K562 (cell line): Measurements from ENCODE around the gene DNMT1. TPM values are rescaled to one million over a fixed set of nuclear protein-coding genes. Genes with fewer than 3 reads are reported as not detected.

ENCODE experiments used
- ATAC-seq: fragments of 200-7000 bp; cut with Tn5 transposase; 3 replicates; pipeline ENCODE4 v1.9.1; 2020; ENCODE audit warnings: moderate library complexity
- BruUV-seq: library from RNA; stranded (reverse); fragments of 400-500 nt; replicated peaks from 2 replicates; lab custom pipeline; 2021; lab: Mats Ljungman, UMichigan
- CTCF ChIA-PET: fragments of 300-600 bp; formaldehyde crosslinking; extraction: SDS; loops from one replicate; lab custom pipeline; 2021; ENCODE audit warnings: low intra/inter-chr PET ratio; lab: Yijun Ruan, JAX
- POLR2A ChIA-PET: fragments of 300-600, 350-650 bp; sonication (Branson Sonifier 250); formaldehyde crosslinking; extraction: SDS; loops from one replicate; lab custom pipeline; 2021; ENCODE audit warnings: antibody characterized with exemption, inconsistent platforms; lab: Yijun Ruan, JAX
- DNase-seq, 4 experiments: peaks; one replicate each; pipeline versions ENCODE4 v3.0.0 to v3.0.0-alpha.2; 2011 to 2018; ENCODE audit warnings: low spot score in 3 of 4, mixed read lengths in 3 of 4; ENCODE audit errors: extremely low read depth in 1 of 4
- FAIRE-seq: peaks from 2 replicates; lab custom pipeline; 2011; peaks lifted over from hg19 to GRCh38; lab: Jason Lieb, UNC
- H2AFZ ChIP-seq: 2 replicates; pipeline ENCODE4 v1.6.0; 2011; ENCODE audit warnings: low read depth, low read length, control low read depth, inconsistent platforms
- H3K27ac ChIP-seq: fragments of 200-600 bp; 3 replicates; pipeline ENCODE4 v1.8.0; 2011; ENCODE audit warnings: low read depth, mild to moderate bottlenecking, control low read depth, inconsistent platforms, low read length, moderate library complexity, mixed read lengths; ENCODE audit errors: extremely low read depth
- H3K27me3 ChIP-seq, 2 experiments: fragments of 300-600 bp in 1 of 2; 2 replicates in 1 of 2; 3 replicates in 1 of 2; pipeline versions ENCODE4 v1.6.0 to v1.8.0; 2011; ENCODE audit warnings: inconsistent platforms in 2 of 2, low read length in 2 of 2, mild to moderate bottlenecking in 1 of 2, mixed read lengths in 1 of 2, moderate library complexity in 1 of 2; ENCODE audit not compliant: control insufficient read depth in 2 of 2, insufficient read depth in 2 of 2
- H3K36me3 ChIP-seq: fragments of 300-600 bp; 3 replicates; pipeline ENCODE4 v1.8.0; 2011; ENCODE audit warnings: mild to moderate bottlenecking, low read length, inconsistent platforms; ENCODE audit not compliant: control insufficient read depth, insufficient read depth
- H3K4me1 ChIP-seq, 2 experiments: fragments of 200-600 bp in 1 of 2; replicated peaks in 1 of 2; 2 replicates in 1 of 2; 3 replicates in 1 of 2; pipeline versions ENCODE4 v1.5.1 to v1.8.0; 2011; ENCODE audit warnings: inconsistent platforms in 2 of 2, low read length in 2 of 2, mild to moderate bottlenecking in 1 of 2, mixed read lengths in 1 of 2, moderate library complexity in 1 of 2; ENCODE audit not compliant: control insufficient read depth in 2 of 2, insufficient read depth in 2 of 2
- H3K4me2 ChIP-seq: 2 replicates; pipeline ENCODE4 v1.6.1; 2011; ENCODE audit warnings: low read length, control low read depth, inconsistent platforms, mixed read lengths; ENCODE audit not compliant: insufficient read depth
- H3K4me3 ChIP-seq: fragments of 200-600 bp; sonication (generic), shearing (Covaris generic); 2 replicates; pipeline ENCODE4 v1.5.1; 2016; ENCODE audit warnings: control low read depth, inconsistent platforms
- H3K79me2 ChIP-seq: fragments of 200-600 bp; 3 replicates; pipeline ENCODE4 v1.8.0; 2011; ENCODE audit warnings: low read length, inconsistent platforms; ENCODE audit not compliant: control insufficient read depth, insufficient read depth
- H3K9ac ChIP-seq, 2 experiments: 2 replicates each; pipeline versions ENCODE4 v1.6.0 to v1.6.1; 2011; ENCODE audit warnings: low read depth in 2 of 2, low read length in 2 of 2, control low read depth in 1 of 2, inconsistent platforms in 1 of 2, mild to moderate bottlenecking in 1 of 2, mixed read lengths in 1 of 2; ENCODE audit not compliant: insufficient read depth in 1 of 2
- H3K9me1 ChIP-seq: one replicate; pipeline ENCODE4 v1.6.0; 2011; ENCODE audit warnings: inconsistent platforms, mild to moderate bottlenecking, low read length, moderate library complexity; ENCODE audit not compliant: control insufficient read depth, insufficient read depth
- H3K9me3 ChIP-seq: replicated peaks from 2 replicates; pipeline ENCODE4 v1.5.1; 2011; ENCODE audit warnings: low read depth, low read length, inconsistent platforms; ENCODE audit not compliant: control insufficient read depth, insufficient read depth
- H4K20me1 ChIP-seq: replicated peaks from 2 replicates; pipeline ENCODE4 v1.6.1; 2011; ENCODE audit warnings: low read length, inconsistent platforms, mixed read lengths; ENCODE audit not compliant: control insufficient read depth, insufficient read depth
- ASH1L ChIP-seq: fragments of 450-650 bp; IDR thresholded peaks from 2 replicates; pipeline ENCODE4 v1.6.1; 2018; ENCODE audit warnings: borderline replicate concordance, mild to moderate bottlenecking, low read depth; ENCODE audit not compliant: partially characterized antibody
- CCAR2 ChIP-seq: fragments of 200-400 bp; formaldehyde crosslinking; IDR thresholded peaks from 2 replicates; pipeline ENCODE4 v1.6.1; 2017; ENCODE audit warnings: mild to moderate bottlenecking, low read depth, low read length
- COPS2 ChIP-seq: fragments of 450-650 bp; conservative IDR thresholded peaks from 2 replicates; pipeline ENCODE4 v1.6.1; 2016; ENCODE audit warnings: mild to moderate bottlenecking, moderate library complexity
- GABPB1 ChIP-seq: sonication (generic); formaldehyde crosslinking; IDR thresholded peaks from 2 replicates; pipeline ENCODE4 v1.8.0; 2022; ENCODE audit warnings: mild to moderate bottlenecking, missing genetic modification reagents
- HNRNPK ChIP-seq: fragments of 200-400 bp; formaldehyde crosslinking; IDR thresholded peaks from one replicate; pipeline ENCODE4 v1.6.1; 2018; ENCODE audit warnings: mild to moderate bottlenecking, low read depth, low read length; ENCODE audit not compliant: poor library complexity, severe bottlenecking
- HSF4 ChIP-seq: fragments of 250-450 bp; sonication (Bioruptor Pico); IDR thresholded peaks from 2 replicates; pipeline ENCODE4 v2.1.2; 2022; ENCODE audit warnings: mild to moderate bottlenecking, moderate library complexity, borderline replicate concordance
- JUND ChIP-seq, 2 experiments: IDR thresholded peaks; 2 replicates in 1 of 2; 3 replicates in 1 of 2; pipeline ENCODE4 v1.6.1; 2011; ENCODE audit warnings: borderline replicate concordance in 2 of 2, low read depth in 2 of 2, low read length in 2 of 2, improper control_type of control experiment in 1 of 2, missing biosample characterization in 1 of 2, missing genetic modification characterization in 1 of 2, missing genetic modification reagents in 1 of 2
- KAT8 ChIP-seq: fragments of 450-650 bp; IDR thresholded peaks from 2 replicates; pipeline ENCODE4 v1.6.1; 2016; ENCODE audit warnings: low read depth, mild to moderate bottlenecking
- MBD2 ChIP-seq: sonication (generic); IDR thresholded peaks from 2 replicates; pipeline ENCODE4 v1.6.1; 2016; ENCODE audit warnings: low read depth, borderline replicate concordance
- MECOM ChIP-seq: fragments of 250-450 bp; sonication (Bioruptor Pico); IDR thresholded peaks from 2 replicates; pipeline ENCODE4 v1.8.0; 2022; ENCODE audit warnings: inconsistent platforms
- MXI1 ChIP-seq: IDR thresholded peaks from 2 replicates; pipeline ENCODE4 v1.6.1; 2011; ENCODE audit warnings: low read depth, mild to moderate bottlenecking, improper control_type of control experiment, low read length
- MYNN ChIP-seq, 2 experiments: sonication (generic); formaldehyde crosslinking in 1 of 2; IDR thresholded peaks; 2 replicates each; pipeline versions ENCODE4 v1.5.0 to v1.6.1; 2016 to 2020; ENCODE audit warnings: antibody characterized with exemption in 1 of 2, missing genetic modification reagents in 1 of 2
- NELFE ChIP-seq: IDR thresholded peaks from 2 replicates; pipeline ENCODE4 v1.6.1; 2011; ENCODE audit warnings: mild to moderate bottlenecking; ENCODE audit not compliant: insufficient read depth, insufficient read length
- PML ChIP-seq: IDR thresholded peaks from 2 replicates; pipeline ENCODE4 v1.6.1; 2012; ENCODE audit warnings: low read length, inconsistent platforms
- POLR2AphosphoS5 ChIP-seq: IDR thresholded peaks from 2 replicates; pipeline ENCODE4 v1.6.1; 2011; ENCODE audit warnings: mild to moderate bottlenecking, low read depth, low read length, moderate library complexity; ENCODE audit not compliant: control insufficient read depth, insufficient read depth
- SREBF1 ChIP-seq: fragments of 150-350 bp; IDR thresholded peaks from 2 replicates; pipeline ENCODE4 v1.6.1; 2014; ENCODE audit warnings: antibody characterized with exemption, low read depth, low read length, borderline replicate concordance
- SRSF3 ChIP-seq: fragments of 200-400 bp; formaldehyde crosslinking; IDR thresholded peaks from 2 replicates; pipeline ENCODE4 v1.6.1; 2016; ENCODE audit warnings: mild to moderate bottlenecking, low read length, moderate library complexity; ENCODE audit not compliant: insufficient read depth
- SUPT5H ChIP-seq: fragments of 450-650 bp; IDR thresholded peaks from 2 replicates; pipeline ENCODE4 v1.6.1; 2016
- ZNF431 ChIP-seq: sonication (generic); formaldehyde crosslinking; IDR thresholded peaks from 2 replicates; pipeline ENCODE4 v1.8.0; 2022; ENCODE audit warnings: mild to moderate bottlenecking, missing genetic modification reagents
- WGBS: fragments of 100-300 bp; shearing (Covaris generic); methylation state at CpG from one replicate; pipeline ENCODE4 v1.1.6; 2016; ENCODE audit warnings: low coverage, mixed read lengths; ENCODE audit not compliant: insufficient coverage; ENCODE audit errors: missing lambda C conversion rate; 5-methylcytosine and 5-hydroxymethylcytosine counted together
- in situ Hi-C: fragments of 300-500 bp; cut with MboI; formaldehyde crosslinking; loops from 4 replicates; pipeline ENCODE4 v1.15.0; 2018; ENCODE audit warnings: inconsistent platforms, mixed read lengths
- intact Hi-C: fragments of 100-400 bp; cut with micrococcal nuclease; formaldehyde crosslinking; loops from 2 replicates; pipeline ENCODE4 v1.14.2; 2022
- polyA plus RNA-seq, 8 experiments: library from polyadenylated mRNA; depleted of rRNA in 4 of 8; stranded (reverse) in 5 of 8; unstranded in 3 of 8; fragments of >200 nt; fragmentation: Nextera tagmentation in 2 of 8; fragmentation: Illumina TruSeq in 1 of 8; extraction: Ambion mirVana in 2 of 8; extraction: Trizol in 1 of 8; gene quantifications; 2 replicates each; pipeline versions ENCODE4 v1.2.1 to v1.2.3, GENCODE V29; 2011 to 2014; ENCODE audit warnings: inconsistent platforms in 1 of 8, missing spikeins in 1 of 8
- total RNA-seq, 7 experiments: library from RNA; depleted of rRNA in 6 of 7; stranded (reverse); fragments of >200 nt in 6 of 7; fragmentation: Illumina TruSeq in 2 of 7; extraction: Trizol in 2 of 7; gene quantifications; 2 replicates each; pipeline versions ENCODE4 v1.2.1 to v1.2.3, GENCODE V29; 2011 to 2021; ENCODE audit warnings: low replicate concordance in 1 of 7
- TF ChIP-seq, protein P1 (sequence below): sonication (generic); formaldehyde crosslinking; IDR thresholded peaks from 2 replicates; pipeline ENCODE4 v1.8.1; 2023; ENCODE audit warnings: mild to moderate bottlenecking, missing genetic modification reagents

DNMT1 gene
- total and polyA plus RNA-seq, 9 of the 15 experiments (the other 6 are each of a cell fraction or from before 2014, with no cell fraction given): 80.1 to 271 (median 121) TPM

DNA sequence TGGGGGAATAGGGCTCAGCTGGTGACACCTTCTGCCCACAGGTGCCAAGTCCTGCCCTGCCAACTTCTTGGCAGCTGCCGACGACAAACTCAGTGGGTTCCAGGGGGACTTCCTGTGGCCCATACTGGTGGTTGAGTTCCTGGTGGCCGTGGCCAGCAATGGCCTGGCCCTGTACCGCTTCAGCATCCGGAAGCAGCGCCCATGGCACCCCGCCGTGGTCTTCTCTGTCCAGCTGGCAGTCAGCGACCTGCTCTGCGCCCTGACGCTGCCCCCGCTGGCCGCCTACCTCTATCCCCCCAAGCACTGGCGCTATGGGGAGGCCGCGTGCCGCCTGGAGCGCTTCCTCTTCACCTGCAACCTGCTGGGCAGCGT, 81.2 kb downstream of the DNMT1 start:
- no peak overlapping the region for H3K4me3 ChIP-seq
- in situ Hi-C loops: no loop called here
- H3K9me1 ChIP-seq: no peaks in the 10 kb centered on the region
- peak in 2 of 4 experiments; percentile 20 to 30 for DNase-seq
- no peak overlapping the region; a peak in 1 of 4 replicates for H3K9ac ChIP-seq
- H2AFZ ChIP-seq: no peak overlapping the region
- H3K4me2 ChIP-seq: no peak overlapping the region
- H4K20me1 ChIP-seq: no peaks in the 10 kb centered on the region; the same call in 1 of the 2 replicates
- peaks cover 0 to 84% of the 10 kb centered on the region in 2 experiments; a peak in 3 of 5 replicates for H3K4me1 ChIP-seq
- ChIA-PET POLR2A (interaction anchor here (0.6 to 2.7 kb wide), 8 partner anchors 9 to 303 kb away, joined by 3 to 7 read pairs (median 3); no protein-coding TSS in a partner anchor), CTCF (interaction anchor here (1.1 kb wide), 1 partner anchor 179 kb away, joined by 3 read pairs; no protein-coding TSS in a partner anchor)
- H3K27me3 ChIP-seq: no peaks in the 10 kb centered on the region
- H3K27ac ChIP-seq: no peak overlapping the region
- no peak for FAIRE-seq
- no peaks in the 10 kb centered on the region for H3K9me3 ChIP-seq
- 87% methylated on average over 17 of the region's 19 CpGs for WGBS
- no TSS peak for BruUV-seq
- intact Hi-C loops: loop anchor here (1.0 to 5.0 kb wide), 2 partner anchors 39 to 181 kb away; no protein-coding TSS in a partner anchor
- ATAC-seq: peak; percentile 3; the same call in 2 of the 3 replicates
- H3K36me3 ChIP-seq: peaks cover 73% of the 10 kb centered on the region; the same call in 2 of the 3 replicates
- peaks cover 11% of the 10 kb centered on the region for H3K79me2 ChIP-seq
- TF ChIP-seq SRSF3 (0 out of 2 replicates have a peak, but pooled peaks have one; percentile 39), JUND (IDR thresholded peaks at IDR 0.05; ENCODE audit: borderline replicate concordance, low read depth, low read length) (no peak), JUND (tag; IDR thresholded peaks at IDR 0.05; ENCODE audit: borderline replicate concordance, low read depth, low read length) (no peak), KAT8 (no peak), ASH1L (no peak), MYNN (IDR thresholded peaks at IDR 0.05) (peak; percentile 34; the same call in 1 of the 2 replicates), MYNN (CRISPR knock-in tag; IDR thresholded peaks at IDR 0.05) (no peak), GABPB1 (0 out of 2 replicates have a peak, but pooled peaks have one; percentile 17), COPS2 (no peak), SREBF1 (no peak), CCAR2 (no peak), HNRNPK (no peak), ZNF431 (CRISPR knock-in tag) (no peak), HSF4 (no peak), MXI1 (no peak), MBD2 (0 out of 2 replicates have a peak, but pooled peaks have one; percentile 14), POLR2AphosphoS5 (0 out of 2 replicates have a peak, but pooled peaks have one; percentile 9), SUPT5H (peak; percentile 9), NELFE (no peak), PML (peak; percentile 6; the same call in 1 of the 2 replicates), MECOM (no peak)
- TF ChIP-seq, protein P1, sequence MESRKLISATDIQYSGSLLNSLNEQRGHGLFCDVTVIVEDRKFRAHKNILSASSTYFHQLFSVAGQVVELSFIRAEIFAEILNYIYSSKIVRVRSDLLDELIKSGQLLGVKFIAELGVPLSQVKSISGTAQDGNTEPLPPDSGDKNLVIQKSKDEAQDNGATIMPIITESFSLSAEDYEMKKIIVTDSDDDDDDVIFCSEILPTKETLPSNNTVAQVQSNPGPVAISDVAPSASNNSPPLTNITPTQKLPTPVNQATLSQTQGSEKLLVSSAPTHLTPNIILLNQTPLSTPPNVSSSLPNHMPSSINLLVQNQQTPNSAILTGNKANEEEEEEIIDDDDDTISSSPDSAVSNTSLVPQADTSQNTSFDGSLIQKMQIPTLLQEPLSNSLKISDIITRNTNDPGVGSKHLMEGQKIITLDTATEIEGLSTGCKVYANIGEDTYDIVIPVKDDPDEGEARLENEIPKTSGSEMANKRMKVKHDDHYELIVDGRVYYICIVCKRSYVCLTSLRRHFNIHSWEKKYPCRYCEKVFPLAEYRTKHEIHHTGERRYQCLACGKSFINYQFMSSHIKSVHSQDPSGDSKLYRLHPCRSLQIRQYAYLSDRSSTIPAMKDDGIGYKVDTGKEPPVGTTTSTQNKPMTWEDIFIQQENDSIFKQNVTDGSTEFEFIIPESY (CRISPR knock-in tag): peak; percentile 99
